ENCODE results near the gene GRIN1.

DNA sequence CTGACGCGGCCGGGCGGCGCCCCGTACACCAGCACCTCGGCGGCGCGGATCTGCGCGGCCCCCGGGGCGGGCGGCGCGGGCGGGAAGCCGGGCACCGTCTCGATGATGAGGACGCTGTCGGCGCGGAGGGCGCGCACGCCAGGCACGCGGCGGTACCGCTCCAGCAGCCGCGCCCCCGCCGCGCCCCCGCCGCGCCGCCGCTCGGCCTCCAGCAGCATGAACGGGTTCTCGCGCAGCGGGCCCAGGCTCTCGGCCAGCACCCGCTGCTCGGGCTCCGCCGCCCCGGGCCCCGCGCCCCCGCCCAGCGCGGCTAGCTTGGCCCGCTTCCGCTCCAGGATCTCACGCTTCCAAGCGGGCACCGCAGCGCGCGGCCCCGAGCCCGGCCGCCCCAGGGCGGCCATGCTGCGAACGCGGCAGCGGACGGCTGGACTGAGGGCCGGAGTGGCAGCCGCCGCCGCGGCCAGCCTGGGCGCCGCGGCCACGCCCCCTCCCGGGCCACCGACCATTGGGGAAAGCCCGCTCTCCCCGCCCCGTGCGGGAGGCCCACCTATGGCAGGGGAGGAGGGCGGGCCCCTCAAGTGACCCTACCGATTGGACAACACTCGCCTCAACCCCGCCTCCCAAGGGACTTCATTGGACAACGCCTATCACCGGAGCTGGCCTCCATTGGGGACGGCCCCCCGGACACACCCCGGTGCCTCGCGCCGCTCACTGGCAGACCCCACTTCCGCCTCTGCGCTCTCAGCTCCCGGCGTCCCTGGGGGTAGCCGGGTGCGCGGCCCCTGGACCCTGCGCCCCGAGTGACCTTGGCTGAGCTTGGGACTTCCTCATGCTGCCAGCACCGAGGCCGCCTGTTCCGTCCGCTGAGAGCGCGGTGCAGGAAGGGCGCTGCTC, 61.6 kb downstream of the GRIN1 start, which contains the start of gene TPRN:
- no peak for TF ChIP-seq EZH2phosphoT487 (IDR thresholded peaks at IDR 0.05; ENCODE audit: borderline replicate concordance, low read depth, low read length)
- TF ChIP-seq, protein P1, sequence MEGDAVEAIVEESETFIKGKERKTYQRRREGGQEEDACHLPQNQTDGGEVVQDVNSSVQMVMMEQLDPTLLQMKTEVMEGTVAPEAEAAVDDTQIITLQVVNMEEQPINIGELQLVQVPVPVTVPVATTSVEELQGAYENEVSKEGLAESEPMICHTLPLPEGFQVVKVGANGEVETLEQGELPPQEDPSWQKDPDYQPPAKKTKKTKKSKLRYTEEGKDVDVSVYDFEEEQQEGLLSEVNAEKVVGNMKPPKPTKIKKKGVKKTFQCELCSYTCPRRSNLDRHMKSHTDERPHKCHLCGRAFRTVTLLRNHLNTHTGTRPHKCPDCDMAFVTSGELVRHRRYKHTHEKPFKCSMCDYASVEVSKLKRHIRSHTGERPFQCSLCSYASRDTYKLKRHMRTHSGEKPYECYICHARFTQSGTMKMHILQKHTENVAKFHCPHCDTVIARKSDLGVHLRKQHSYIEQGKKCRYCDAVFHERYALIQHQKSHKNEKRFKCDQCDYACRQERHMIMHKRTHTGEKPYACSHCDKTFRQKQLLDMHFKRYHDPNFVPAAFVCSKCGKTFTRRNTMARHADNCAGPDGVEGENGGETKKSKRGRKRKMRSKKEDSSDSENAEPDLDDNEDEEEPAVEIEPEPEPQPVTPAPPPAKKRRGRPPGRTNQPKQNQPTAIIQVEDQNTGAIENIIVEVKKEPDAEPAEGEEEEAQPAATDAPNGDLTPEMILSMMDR (conservative IDR thresholded peaks at IDR 0.05; ENCODE audit: low read length): no peak
